ENCODE data around the gene QKI.

GRCh38 chr6:163525926-163526325, 111.4 kb downstream of the QKI start:
- no peak for TF ChIP-seq CTCF (IDR thresholded peaks at IDR 0.05; ENCODE audit: poor library complexity)
- no peak for TF ChIP-seq EZH2 (IDR thresholded peaks at IDR 0.05; ENCODE audit: borderline replicate concordance)

All from hepatocyte (in vitro differentiated cells).